Smooth muscle cell (in vitro differentiated cells): ENCODE measurements around the gene AP3B1. TPM values are rescaled to one million over a fixed set of nuclear protein-coding genes. Genes with fewer than 3 reads are reported as not detected.

Source experiments
- DNase-seq: peaks from one replicate; lab custom pipeline; 2025; ENCODE audit not compliant: unreplicated experiment; lab: John Stamatoyannopoulos, UW
- H2AFZ ChIP-seq: fragments of 200-600 bp; sonication (generic); 2 replicates; pipeline ENCODE4 v1.6.0; 2016; ENCODE audit warnings: antibody characterized with exemption, low read depth, mild to moderate bottlenecking
- H3F3A ChIP-seq: fragments of 200-600 bp; sonication (generic); 2 replicates; pipeline ENCODE4 v1.6.0; 2017; ENCODE audit warnings: antibody characterized with exemption, low read depth
- H3K27ac ChIP-seq: fragments of 200-600 bp; sonication (generic); 2 replicates; pipeline ENCODE4 v1.5.1; 2016; ENCODE audit warnings: low read depth, mild to moderate bottlenecking
- H3K27me3 ChIP-seq: fragments of 200-600 bp; sonication (generic); 2 replicates; pipeline ENCODE4 v1.6.1; 2016; ENCODE audit warnings: low read depth, mild to moderate bottlenecking
- H3K36me3 ChIP-seq: fragments of 200-600 bp; sonication (generic); 2 replicates; pipeline ENCODE4 v1.5.1; 2016; ENCODE audit warnings: low read depth
- H3K4me1 ChIP-seq: fragments of 200-600 bp; sonication (generic); 2 replicates; pipeline ENCODE4 v1.5.1; 2016; ENCODE audit warnings: low read depth
- H3K4me2 ChIP-seq: fragments of 200-600 bp; sonication (generic); 2 replicates; pipeline ENCODE4 v1.6.0; 2016; ENCODE audit warnings: mild to moderate bottlenecking
- H3K4me3 ChIP-seq: fragments of 200-600 bp; sonication (generic); 2 replicates; pipeline ENCODE4 v1.5.1; 2016; ENCODE audit warnings: mild to moderate bottlenecking
- H3K79me2 ChIP-seq: fragments of 200-600 bp; sonication (generic); 2 replicates; pipeline ENCODE4 v1.6.0; 2016; ENCODE audit warnings: low read depth, mild to moderate bottlenecking
- H3K9ac ChIP-seq: fragments of 200-600 bp; sonication (generic); 2 replicates; pipeline ENCODE4 v1.6.0; 2016; ENCODE audit warnings: low read depth
- H3K9me3 ChIP-seq: fragments of 200-600 bp; sonication (generic); replicated peaks from 2 replicates; pipeline ENCODE4 v1.5.1; 2016; ENCODE audit warnings: low read depth
- H4K20me1 ChIP-seq: fragments of 200-600 bp; sonication (generic); 2 replicates; pipeline ENCODE4 v1.6.0; 2016; ENCODE audit warnings: low read depth
- CTCF ChIP-seq: fragments of 200-600 bp; sonication (generic); IDR thresholded peaks from 2 replicates; pipeline ENCODE4 v1.5.1; 2017; ENCODE audit warnings: borderline replicate concordance, mild to moderate bottlenecking, antibody characterized with exemption; ENCODE audit not compliant: insufficient read depth, poor library complexity, severe bottlenecking
- WGBS: methylation state at CpG from one replicate; pipeline ENCODE4 v1.1.7; 2016; ENCODE audit warnings: low lambda C conversion rate; 5-methylcytosine and 5-hydroxymethylcytosine counted together
- polyA plus RNA-seq: library from polyadenylated mRNA; unstranded; fragments of >200 nt; fragmentation: Nextera tagmentation; extraction: Ambion mirVana; gene quantifications from 2 replicates; pipeline ENCODE4 v1.2.1, GENCODE V29; 2016
- total RNA-seq: library from RNA; depleted of rRNA; stranded (reverse); fragments of >200 nt; gene quantifications from 2 replicates; pipeline ENCODE4 v1.2.3, GENCODE V29; 2014

AP3B1 gene
- total and polyA plus RNA-seq, 2 experiments from 2014 or later, result 36.9 to 76.3 TPM

- Histone ChIP-seq H3F3A (no peaks in the 10 kb centered on the region), H3K4me3 (no peak overlapping the region), H3K27me3 (peaks cover 48% of the 10 kb centered on the region), H3K9me3 (no peaks in the 10 kb centered on the region), H3K9ac (no peak overlapping the region), H3K27ac (no peak overlapping the region), H4K20me1 (no peaks in the 10 kb centered on the region), H2AFZ (no peak overlapping the region), H3K36me3 (no peaks in the 10 kb centered on the region), H3K4me1 (peaks cover 17% of the 10 kb centered on the region), H3K4me2 (no peak overlapping the region), H3K79me2 (no peaks in the 10 kb centered on the region)
- WGBS, result 85% methylated on average over 5 of the region's 5 CpGs
- DNase-seq, result no peak
- no peak for TF ChIP-seq CTCF
Measured at GRCh38 chr5:77970891-77971290, 323.6 kb downstream of the AP3B1 start.

GRCh38 chr5:77963795-77964194 is 330.7 kb downstream of the AP3B1 start:
- Histone ChIP-seq H3K36me3 (no peaks in the 10 kb centered on the region), H3K9me3 (no peaks in the 10 kb centered on the region), H3K27me3 (peaks cover 17% of the 10 kb centered on the region), H3K79me2 (no peaks in the 10 kb centered on the region), H3F3A (no peaks in the 10 kb centered on the region), H3K4me3 (no peak overlapping the region), H3K4me2 (no peak overlapping the region), H3K4me1 (peaks cover 15% of the 10 kb centered on the region), H2AFZ (no peak overlapping the region), H3K27ac (no peak overlapping the region), H3K9ac (no peak overlapping the region), H4K20me1 (no peaks in the 10 kb centered on the region)
- DNase-seq, result no peak
- no peak for TF ChIP-seq CTCF
- 90% methylated on average over 4 of the region's 4 CpGs for WGBS

GRCh38 chr5:77960863-77961396 is 333.6 kb downstream of the AP3B1 start:
- Histone ChIP-seq H3K27ac (no peak overlapping the region), H3K79me2 (no peaks in the 10 kb centered on the region)

More at GRCh38 chr5:77960863-77961396, 333.6 kb downstream of the AP3B1 start:
- WGBS, result 42% methylated on average over 2 of the region's 2 CpGs
- TF ChIP-seq CTCF, result no peak
- Histone ChIP-seq H3K4me2 (no peak overlapping the region), H3K9ac (no peak overlapping the region), H3K4me1 (peaks cover 20% of the 10 kb centered on the region), H2AFZ (no peak overlapping the region), H4K20me1 (no peaks in the 10 kb centered on the region), H3K9me3 (no peaks in the 10 kb centered on the region), H3K27me3 (peaks cover 31% of the 10 kb centered on the region), H3F3A (no peaks in the 10 kb centered on the region), H3K36me3 (no peaks in the 10 kb centered on the region), H3K4me3 (no peak overlapping the region)
- DNase-seq, result no peak
